ENCODE measurements around the gene PCGF5.
"Not testable (repeated sequence)": the region's sequence is repeated elsewhere in the genome, so short reads cannot be mapped to it uniquely, and the experiment has no call there.

- not testable (repeated sequence) for TF ChIP-seq POLR2AphosphoS5 (IDR thresholded peaks at IDR 0.05; ENCODE audit: low read depth, low read length); RFX5 (IDR thresholded peaks at IDR 0.05; ENCODE audit: borderline replicate concordance, low read depth, low read length); JUND (IDR thresholded peaks at IDR 0.05; ENCODE audit: low read length); ZNF274 (IDR thresholded peaks at IDR 0.05; ENCODE audit: borderline replicate concordance, extremely low read depth, low read length); CTCF (IDR thresholded peaks at IDR 0.05; ENCODE audit: control extremely low read depth in 1 of 3, insufficient read depth in 1 of 3, low read depth in 1 of 3, low read length in 3 of 3); RNF2 (IDR thresholded peaks at IDR 0.05; ENCODE audit: borderline replicate concordance, low read depth, low read length, missing control alignments, poor library complexity, severe bottlenecking); RAD21 (IDR thresholded peaks at IDR 0.05 in 1 of 2, conservative IDR thresholded peaks at IDR 0.05 in 1 of 2; ENCODE audit: low read depth in 2 of 2, low read length in 2 of 2)
Measured at GRCh38 chr10:91323293-91323905, 102.9 kb downstream of the PCGF5 start.
